Measurements from ENCODE around the gene NFKBIZ. TPM values are rescaled to one million over a fixed set of nuclear protein-coding genes. Genes with fewer than 3 reads are reported as not detected.
A peak's percentile ranks its signal among the peaks of the same experiment; 100 is the strongest.

The NFKBIZ gene
- total and polyA plus RNA-seq, 9 of the 15 experiments (the other 6 are each of a cell fraction or from before 2014, with no cell fraction given): 1.2 to 13.7 (median 5.7) TPM

GRCh38 chr3:101868534-101869464 is 19.5 kb downstream of the NFKBIZ start (continued):
- no peak for TF ChIP-seq MYNN (IDR thresholded peaks at IDR 0.05)
- no peak for TF ChIP-seq MYNN (CRISPR knock-in tag; IDR thresholded peaks at IDR 0.05)
- TF ChIP-seq ADNP (tag; IDR thresholded peaks at IDR 0.05): 0 out of 2 replicates have a peak, but pooled peaks have one; percentile 54
- TF ChIP-seq ZFP91 (CRISPR knock-in tag; IDR thresholded peaks at IDR 0.05): no peak
- no peak for TF ChIP-seq DACH1 (IDR thresholded peaks at IDR 0.05; ENCODE audit: partially characterized antibody)
- TF ChIP-seq GTF2E2 (tag; IDR thresholded peaks at IDR 0.05): no peak
- TF ChIP-seq NCOA4 (IDR thresholded peaks at IDR 0.05; ENCODE audit: partially characterized antibody): no peak
- TF ChIP-seq SNIP1 (IDR thresholded peaks at IDR 0.05; ENCODE audit: low read depth): no peak
- TF ChIP-seq ESRRB (CRISPR knock-in tag; IDR thresholded peaks at IDR 0.05; ENCODE audit: borderline replicate concordance): no peak
- peak; percentile 56 for TF ChIP-seq MEIS2 (IDR thresholded peaks at IDR 0.05; ENCODE audit: partially characterized antibody)
- TF ChIP-seq PREB (CRISPR knock-in tag; IDR thresholded peaks at IDR 0.05): no peak
- TF ChIP-seq, protein P1, sequence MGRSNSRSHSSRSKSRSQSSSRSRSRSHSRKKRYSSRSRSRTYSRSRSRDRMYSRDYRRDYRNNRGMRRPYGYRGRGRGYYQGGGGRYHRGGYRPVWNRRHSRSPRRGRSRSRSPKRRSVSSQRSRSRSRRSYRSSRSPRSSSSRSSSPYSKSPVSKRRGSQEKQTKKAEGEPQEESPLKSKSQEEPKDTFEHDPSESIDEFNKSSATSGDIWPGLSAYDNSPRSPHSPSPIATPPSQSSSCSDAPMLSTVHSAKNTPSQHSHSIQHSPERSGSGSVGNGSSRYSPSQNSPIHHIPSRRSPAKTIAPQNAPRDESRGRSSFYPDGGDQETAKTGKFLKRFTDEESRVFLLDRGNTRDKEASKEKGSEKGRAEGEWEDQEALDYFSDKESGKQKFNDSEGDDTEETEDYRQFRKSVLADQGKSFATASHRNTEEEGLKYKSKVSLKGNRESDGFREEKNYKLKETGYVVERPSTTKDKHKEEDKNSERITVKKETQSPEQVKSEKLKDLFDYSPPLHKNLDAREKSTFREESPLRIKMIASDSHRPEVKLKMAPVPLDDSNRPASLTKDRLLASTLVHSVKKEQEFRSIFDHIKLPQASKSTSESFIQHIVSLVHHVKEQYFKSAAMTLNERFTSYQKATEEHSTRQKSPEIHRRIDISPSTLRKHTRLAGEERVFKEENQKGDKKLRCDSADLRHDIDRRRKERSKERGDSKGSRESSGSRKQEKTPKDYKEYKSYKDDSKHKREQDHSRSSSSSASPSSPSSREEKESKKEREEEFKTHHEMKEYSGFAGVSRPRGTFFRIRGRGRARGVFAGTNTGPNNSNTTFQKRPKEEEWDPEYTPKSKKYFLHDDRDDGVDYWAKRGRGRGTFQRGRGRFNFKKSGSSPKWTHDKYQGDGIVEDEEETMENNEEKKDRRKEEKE (IDR thresholded peaks at IDR 0.05; ENCODE audit: borderline replicate concordance in 1 of 2, control insufficient read depth in 1 of 2, low read depth in 2 of 2, low read length in 1 of 2): no peak
- TF ChIP-seq RNF219 (CRISPR knock-in tag; IDR thresholded peaks at IDR 0.05): no peak
- TF ChIP-seq XRCC4 (IDR thresholded peaks at IDR 0.05; ENCODE audit: extremely low read depth, insufficient read depth, insufficient read length): no peak
- TF ChIP-seq, protein P2, sequence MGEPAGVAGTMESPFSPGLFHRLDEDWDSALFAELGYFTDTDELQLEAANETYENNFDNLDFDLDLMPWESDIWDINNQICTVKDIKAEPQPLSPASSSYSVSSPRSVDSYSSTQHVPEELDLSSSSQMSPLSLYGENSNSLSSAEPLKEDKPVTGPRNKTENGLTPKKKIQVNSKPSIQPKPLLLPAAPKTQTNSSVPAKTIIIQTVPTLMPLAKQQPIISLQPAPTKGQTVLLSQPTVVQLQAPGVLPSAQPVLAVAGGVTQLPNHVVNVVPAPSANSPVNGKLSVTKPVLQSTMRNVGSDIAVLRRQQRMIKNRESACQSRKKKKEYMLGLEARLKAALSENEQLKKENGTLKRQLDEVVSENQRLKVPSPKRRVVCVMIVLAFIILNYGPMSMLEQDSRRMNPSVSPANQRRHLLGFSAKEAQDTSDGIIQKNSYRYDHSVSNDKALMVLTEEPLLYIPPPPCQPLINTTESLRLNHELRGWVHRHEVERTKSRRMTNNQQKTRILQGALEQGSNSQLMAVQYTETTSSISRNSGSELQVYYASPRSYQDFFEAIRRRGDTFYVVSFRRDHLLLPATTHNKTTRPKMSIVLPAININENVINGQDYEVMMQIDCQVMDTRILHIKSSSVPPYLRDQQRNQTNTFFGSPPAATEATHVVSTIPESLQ (CRISPR knock-in tag; IDR thresholded peaks at IDR 0.05): no peak
- no peak for TF ChIP-seq PHTF2 (CRISPR knock-in tag; IDR thresholded peaks at IDR 0.05)
